IPS-15b (cell line): ENCODE results near the gene TNFSF8.

ENCODE experiments used
- H3K27me3 ChIP-seq: one replicate; pipeline ENCODE4 v1.6.1; 2013; ENCODE audit warnings: low read length; ENCODE audit not compliant: control insufficient read depth, insufficient read depth
- H3K36me3 ChIP-seq: one replicate; pipeline ENCODE4 v1.6.1; 2013; ENCODE audit warnings: low read length; ENCODE audit not compliant: control insufficient read depth, insufficient read depth
- H3K4me1 ChIP-seq: one replicate; pipeline ENCODE4 v1.6.1; 2013; ENCODE audit warnings: mild to moderate bottlenecking, low read length; ENCODE audit not compliant: control insufficient read depth, insufficient read depth
- H3K4me3 ChIP-seq: one replicate; pipeline ENCODE4 v1.5.1; 2013; ENCODE audit warnings: low read depth, low read length
- H3K9ac ChIP-seq: one replicate; pipeline ENCODE4 v1.6.1; 2013; ENCODE audit warnings: low read depth, mild to moderate bottlenecking, low read length
- H3K9me3 ChIP-seq: one replicate; pipeline ENCODE4 v1.6.1; 2013; ENCODE audit warnings: mild to moderate bottlenecking, low read length; ENCODE audit not compliant: control insufficient read depth, insufficient read depth

TNFSF8 gene

GRCh38 chr9:114932502-114932901, 2.1 kb upstream of the TNFSF8 start:
- Histone ChIP-seq H3K36me3 (no peaks in the 10 kb centered on the region), H3K27me3 (peaks cover 76% of the 10 kb centered on the region), H3K4me1 (peaks cover 8% of the 10 kb centered on the region), H3K9me3 (no peaks in the 10 kb centered on the region), H3K4me3 (no peak overlapping the region), H3K9ac (no peak overlapping the region)

GRCh38 chr9:114931407-114931806, 1.0 kb upstream of the TNFSF8 start:
- Histone ChIP-seq H3K27me3 (peaks cover 84% of the 10 kb centered on the region), H3K36me3 (no peaks in the 10 kb centered on the region), H3K4me3 (no peak overlapping the region), H3K9ac (no peak overlapping the region), H3K9me3 (no peaks in the 10 kb centered on the region), H3K4me1 (peaks cover 8% of the 10 kb centered on the region)

- Histone ChIP-seq H3K4me3 (no peak overlapping the region), H3K9ac (no peak overlapping the region), H3K9me3 (no peaks in the 10 kb centered on the region), H3K27me3 (peaks cover 92% of the 10 kb centered on the region), H3K4me1 (peaks cover 13% of the 10 kb centered on the region), H3K36me3 (no peaks in the 10 kb centered on the region)
These were observed 1.2 kb downstream of the TNFSF8 start for GRCh38 chr9:114929201-114929600.

DNA sequence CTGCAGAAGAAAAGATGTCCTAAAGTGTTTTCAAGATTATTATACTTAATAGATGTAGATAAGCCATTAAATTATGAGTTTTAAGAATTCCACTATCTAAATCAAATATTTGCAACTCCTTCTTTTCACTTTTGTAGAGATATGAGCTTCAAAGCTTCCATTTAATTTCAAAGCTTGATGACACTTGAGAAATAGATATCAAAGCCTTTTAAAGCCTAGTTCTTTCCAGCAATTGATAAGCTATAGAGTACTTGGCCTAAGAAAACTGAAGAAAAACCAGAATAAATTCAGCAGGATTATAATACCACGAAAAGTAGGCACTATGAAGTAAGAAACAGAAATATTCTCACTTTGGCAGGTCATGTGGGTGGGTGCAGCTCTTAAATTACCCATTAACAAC, 1.7 kb downstream of the TNFSF8 start:
- Histone ChIP-seq H3K9ac (no peak overlapping the region), H3K36me3 (no peaks in the 10 kb centered on the region), H3K9me3 (no peaks in the 10 kb centered on the region), H3K27me3 (peaks cover 92% of the 10 kb centered on the region), H3K4me3 (no peak overlapping the region), H3K4me1 (peaks cover 16% of the 10 kb centered on the region)

- peaks cover 94% of the 10 kb centered on the region for H3K27me3 ChIP-seq
- H3K36me3 ChIP-seq, result no peaks in the 10 kb centered on the region
- no peak overlapping the region for H3K4me3 ChIP-seq
- H3K4me1 ChIP-seq, result peaks cover 17% of the 10 kb centered on the region
- H3K9ac ChIP-seq, result no peak overlapping the region
- no peaks in the 10 kb centered on the region for H3K9me3 ChIP-seq
These were observed 2.3 kb downstream of the TNFSF8 start for GRCh38 chr9:114928136-114928535.

- H3K4me1 ChIP-seq, result peaks cover 10% of the 10 kb centered on the region
These were observed 4.7 kb downstream of the TNFSF8 start for GRCh38 chr9:114925672-114926071.

DNA sequence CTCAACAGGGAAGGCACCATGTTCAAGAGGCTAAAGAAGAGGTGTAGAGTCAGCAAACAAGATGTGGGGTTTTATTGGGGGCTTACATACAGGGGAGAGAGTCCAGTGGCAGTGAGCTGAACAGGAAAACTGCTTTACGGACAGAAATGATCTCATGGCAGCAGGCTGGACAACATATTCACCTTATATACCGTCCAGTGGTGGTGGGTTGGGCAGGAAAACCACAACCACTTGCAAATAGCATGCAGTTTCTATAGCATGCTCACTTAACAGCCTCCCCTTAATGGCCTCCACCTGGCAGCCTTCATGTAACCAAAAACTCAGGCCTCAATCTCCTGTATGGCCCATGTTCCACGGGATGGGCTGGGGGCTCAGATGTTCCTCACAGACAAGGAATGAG, 5.4 kb downstream of the TNFSF8 start:
- Histone ChIP-seq H3K9me3 (no peaks in the 10 kb centered on the region), H3K4me3 (no peak overlapping the region), H3K9ac (no peak overlapping the region), H3K36me3 (no peaks in the 10 kb centered on the region), H3K4me1 (peaks cover 10% of the 10 kb centered on the region), H3K27me3 (peaks cover 92% of the 10 kb centered on the region)

More at GRCh38 chr9:114925672-114926071, 4.7 kb downstream of the TNFSF8 start:
- H3K9me3 ChIP-seq, result no peaks in the 10 kb centered on the region
- peaks cover 94% of the 10 kb centered on the region for H3K27me3 ChIP-seq
- H3K9ac ChIP-seq, result no peak overlapping the region
- no peaks in the 10 kb centered on the region for H3K36me3 ChIP-seq
- H3K4me3 ChIP-seq, result no peak overlapping the region

- H3K4me3 ChIP-seq, result no peak overlapping the region
- peaks cover 92% of the 10 kb centered on the region for H3K27me3 ChIP-seq
- no peaks in the 10 kb centered on the region for H3K36me3 ChIP-seq
- H3K4me1 ChIP-seq, result peaks cover 10% of the 10 kb centered on the region
- no peaks in the 10 kb centered on the region for H3K9me3 ChIP-seq
- no peak overlapping the region for H3K9ac ChIP-seq
These were observed 6.1 kb downstream of the TNFSF8 start for GRCh38 chr9:114924327-114924726.

- Histone ChIP-seq H3K9ac (no peak overlapping the region), H3K4me3 (no peak overlapping the region), H3K9me3 (no peaks in the 10 kb centered on the region), H3K27me3 (peaks cover 88% of the 10 kb centered on the region), H3K36me3 (no peaks in the 10 kb centered on the region), H3K4me1 (peaks cover 10% of the 10 kb centered on the region)
These were observed 6.5 kb downstream of the TNFSF8 start for GRCh38 chr9:114923918-114924317.

DNA sequence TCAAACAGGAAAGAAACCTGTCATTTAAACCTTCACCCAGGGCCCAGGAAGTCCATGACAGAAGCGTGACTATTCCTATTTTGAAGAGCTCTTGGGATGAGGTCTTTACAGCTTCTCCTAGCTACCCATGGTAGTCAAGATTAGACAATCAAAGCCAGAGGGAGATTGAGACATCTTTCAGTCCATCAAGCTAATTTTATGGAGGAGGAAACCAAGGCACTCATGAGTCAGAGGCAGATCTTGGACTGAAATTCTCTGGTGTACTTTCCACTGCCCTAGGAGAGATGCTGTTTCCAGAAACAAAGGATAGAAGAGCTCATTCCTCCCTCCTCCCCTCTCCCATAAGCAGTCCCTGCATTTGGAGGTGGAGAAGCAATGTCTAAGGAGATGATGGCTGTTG, 9.2 kb downstream of the TNFSF8 start:
- peaks cover 10% of the 10 kb centered on the region for H3K4me1 ChIP-seq
- peaks cover 84% of the 10 kb centered on the region for H3K27me3 ChIP-seq

GRCh38 chr9:114919611-114920010, 10.8 kb downstream of the TNFSF8 start:
- H3K36me3 ChIP-seq, result no peaks in the 10 kb centered on the region
- no peak overlapping the region for H3K9ac ChIP-seq
- H3K4me3 ChIP-seq, result no peak overlapping the region
- H3K9me3 ChIP-seq, result no peaks in the 10 kb centered on the region
- H3K27me3 ChIP-seq, result peaks cover 79% of the 10 kb centered on the region
- peaks cover 7% of the 10 kb centered on the region for H3K4me1 ChIP-seq

More for the DNA sequence above, 9.2 kb downstream of the TNFSF8 start:
- Histone ChIP-seq H3K9ac (no peak overlapping the region), H3K4me3 (no peak overlapping the region), H3K9me3 (no peaks in the 10 kb centered on the region), H3K36me3 (no peaks in the 10 kb centered on the region)

DNA sequence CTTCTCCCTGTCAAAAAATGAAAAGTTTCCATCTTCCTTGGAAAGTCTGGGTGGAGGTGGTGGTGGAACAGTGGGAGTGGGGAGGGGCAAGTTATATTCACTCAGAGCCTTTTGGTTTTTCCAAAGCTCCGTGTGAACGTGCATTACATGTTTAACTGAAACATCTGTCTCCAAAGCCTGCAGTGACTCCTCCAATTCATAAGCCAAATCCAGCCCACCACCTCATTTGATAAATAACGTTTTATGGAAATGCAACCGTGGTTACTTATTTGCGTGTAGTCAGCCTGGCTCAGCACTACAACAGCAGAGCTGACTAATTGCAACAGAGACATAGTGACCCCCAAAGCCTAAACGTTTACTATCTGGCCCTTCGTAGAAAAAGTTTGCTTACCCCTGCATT, 13.9 kb downstream of the TNFSF8 start:
- no peak overlapping the region for H3K9ac ChIP-seq
- no peak overlapping the region for H3K4me3 ChIP-seq
- H3K27me3 ChIP-seq, result peaks cover 64% of the 10 kb centered on the region
- no peaks in the 10 kb centered on the region for H3K9me3 ChIP-seq
- H3K4me1 ChIP-seq, result no peaks in the 10 kb centered on the region
- H3K36me3 ChIP-seq, result no peaks in the 10 kb centered on the region

DNA sequence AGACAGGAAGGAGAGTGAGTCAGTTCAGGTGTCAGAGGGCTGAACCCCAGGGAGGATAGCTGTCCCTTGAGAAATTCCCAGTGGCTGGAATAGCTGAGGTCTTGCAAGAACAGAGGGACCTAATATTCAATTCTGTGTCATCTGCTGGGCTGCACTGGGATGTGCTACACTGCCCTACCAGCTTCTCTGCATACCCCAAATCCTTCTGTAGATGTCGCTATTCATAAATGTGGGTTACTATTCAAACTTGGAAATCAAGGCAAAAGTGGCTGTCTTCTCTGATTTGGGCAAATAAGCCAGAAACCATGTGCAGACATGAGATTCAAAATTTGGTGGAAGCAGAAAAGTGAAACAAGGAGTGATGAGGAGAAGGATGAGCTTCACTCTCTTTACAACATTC, 16.3 kb downstream of the TNFSF8 start:
- H3K9me3 ChIP-seq, result no peaks in the 10 kb centered on the region
- no peaks in the 10 kb centered on the region for H3K36me3 ChIP-seq
- H3K9ac ChIP-seq, result no peak overlapping the region
- peaks cover 46% of the 10 kb centered on the region for H3K27me3 ChIP-seq
- no peaks in the 10 kb centered on the region for H3K4me1 ChIP-seq
- H3K4me3 ChIP-seq, result no peak overlapping the region
